Pancreas (tissue), 10 donors: ENCODE measurements around the gene SREBF2. TPM values are rescaled to one million over a fixed set of nuclear protein-coding genes. Genes with fewer than 3 reads are reported as not detected.

Experiments
- ATAC-seq, 4 donors: fragments of 200-7000 bp; cut with Tn5 transposase; one replicate each; pipeline versions ENCODE4 v1.8.0 to v1.9.1; 2020; ENCODE audit warnings: mild to moderate bottlenecking in 4 of 4, moderate library complexity in 4 of 4
- DNase-seq, 6 donors: peaks; one replicate each; pipeline ENCODE4 v3.0.0-alpha.2; 2020
- FAIRE-seq: peaks from 2 replicates; lab custom pipeline; 2012; peaks lifted over from hg19 to GRCh38; lab: Jason Lieb, UNC
- H3K27ac ChIP-seq, 4 donors: fragments of 200-600 bp; sonication (generic); 1 replicate in 3 of 4; 2 replicates in 1 of 4; pipeline versions ENCODE4 v1.5.0 to v1.8.0; 2020
- H3K27me3 ChIP-seq, 4 donors: fragments of 200-600 bp; one replicate each; pipeline ENCODE4 v1.8.0; 2021
- H3K36me3 ChIP-seq, 3 donors: fragments of 200-600 bp; sonication (generic) in 1 of 3; one replicate each; pipeline versions ENCODE4 v1.5.0 to v1.8.0; 2020 to 2021
- H3K4me1 ChIP-seq, 3 donors: fragments of 200-600 bp; one replicate each; pipeline ENCODE4 v1.8.0; 2021
- H3K4me3 ChIP-seq, 4 donors: fragments of 200-600 bp; sonication (generic) in 2 of 4; one replicate each; pipeline versions ENCODE4 v1.5.0 to v1.8.0; 2020 to 2021
- H3K9me3 ChIP-seq, 4 donors: fragments of 200-600 bp; one replicate each; pipeline ENCODE4 v1.8.0; 2021
- WGBS, 2 donors: extraction: QIAGEN DNeasy Blood & Tissue Kit; methylation state at CpG; one replicate each; pipeline ENCODE4 v1.1.7; 2013; 5-methylcytosine and 5-hydroxymethylcytosine counted together
- intact Hi-C, 3 donors: fragments of 100-400 bp; cut with DNase I; formaldehyde crosslinking; loops; one replicate each; pipeline versions ENCODE4 v1.11.1 to v1.14.2; 2022
- polyA plus RNA-seq, 2 donors: library from polyadenylated mRNA; stranded (reverse); fragments of 200-250 nt; gene quantifications; one replicate each; pipeline ENCODE4 v1.2.3, GENCODE V29; 2013
- total RNA-seq, 6 donors: library from RNA; stranded (reverse); fragmentation: NEBNext Ultra II Directional in 4 of 6; extraction: Animal tissue kit (Norgen Biotek cat#: 25700) in 4 of 6; gene quantifications; one replicate each; pipeline versions ENCODE4 v1.2.1 to v1.2.4, GENCODE V29; 2021 to 2023
- TF ChIP-seq, protein P1 (sequence below), 4 donors: fragments of 200-600 bp; sonication (generic) in 3 of 4; IDR thresholded peaks; one replicate each; pipeline versions ENCODE4 v1.5.0 to v1.8.0; 2021; ENCODE audit warnings: antibody characterized with exemption in 4 of 4
- donor health status: healthy with polysubstance abuse.
- donor health status: DM: no; HTN: no; CAD: no; lungs with moderate emphysema.
- donor health status: DM: no; HTN: no; CAD: no.
- donor health status: control.
- donor health status: control.
- donor health status: Bipolar disorder and iron deficiency.
- donor health status: DM: yes; HTN: yes; CAD: no.
- donor health status: DM: no; HTN: no; CAD: no.
- donor health status: DM: no; HTN: no; CAD: no.
- donor health status: DM: yes; HTN: yes; CAD: no.

SREBF2 gene
- total and polyA plus RNA-seq, 8 donors, result 28.2 to 44.8 (median 34.6) TPM

DNA sequence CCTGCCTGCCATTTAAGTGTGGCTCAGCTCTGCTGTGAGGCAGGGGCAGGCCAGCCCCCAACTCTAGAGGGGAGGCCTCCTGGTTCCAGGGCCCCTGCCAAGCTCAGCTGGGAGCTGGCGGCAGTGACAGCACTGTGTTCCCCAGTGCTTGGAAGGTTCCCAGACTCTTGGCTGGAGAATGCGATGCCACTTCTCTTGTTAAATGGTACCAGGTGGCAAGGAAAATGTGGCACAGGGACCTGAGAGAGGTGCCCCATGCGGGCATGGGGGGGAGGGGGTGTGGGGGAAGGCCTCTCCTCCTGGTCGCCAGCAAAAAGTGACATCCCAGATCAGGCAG lies 102.1 kb downstream of the SREBF2 start:
- DNase-seq (peak in 1 of 6 donors; percentile 44), ATAC-seq (no peak), FAIRE-seq (no peak)
- Histone ChIP-seq H3K27me3 (no peaks in the 10 kb centered on the region), H3K4me1 (no peaks in the 10 kb centered on the region), H3K4me3 (no peak overlapping the region), H3K27ac (no peak overlapping the region), H3K36me3 (no peaks in the 10 kb centered on the region), H3K9me3 (no peaks in the 10 kb centered on the region)
- TF ChIP-seq, protein P1, sequence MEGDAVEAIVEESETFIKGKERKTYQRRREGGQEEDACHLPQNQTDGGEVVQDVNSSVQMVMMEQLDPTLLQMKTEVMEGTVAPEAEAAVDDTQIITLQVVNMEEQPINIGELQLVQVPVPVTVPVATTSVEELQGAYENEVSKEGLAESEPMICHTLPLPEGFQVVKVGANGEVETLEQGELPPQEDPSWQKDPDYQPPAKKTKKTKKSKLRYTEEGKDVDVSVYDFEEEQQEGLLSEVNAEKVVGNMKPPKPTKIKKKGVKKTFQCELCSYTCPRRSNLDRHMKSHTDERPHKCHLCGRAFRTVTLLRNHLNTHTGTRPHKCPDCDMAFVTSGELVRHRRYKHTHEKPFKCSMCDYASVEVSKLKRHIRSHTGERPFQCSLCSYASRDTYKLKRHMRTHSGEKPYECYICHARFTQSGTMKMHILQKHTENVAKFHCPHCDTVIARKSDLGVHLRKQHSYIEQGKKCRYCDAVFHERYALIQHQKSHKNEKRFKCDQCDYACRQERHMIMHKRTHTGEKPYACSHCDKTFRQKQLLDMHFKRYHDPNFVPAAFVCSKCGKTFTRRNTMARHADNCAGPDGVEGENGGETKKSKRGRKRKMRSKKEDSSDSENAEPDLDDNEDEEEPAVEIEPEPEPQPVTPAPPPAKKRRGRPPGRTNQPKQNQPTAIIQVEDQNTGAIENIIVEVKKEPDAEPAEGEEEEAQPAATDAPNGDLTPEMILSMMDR (IDR thresholded peaks at IDR 0.05), result no peak
- intact Hi-C loops, result no loop called here
- 92 to 100% methylated on average over 4 of the region's 4 CpGs for WGBS, 2 donors

DNA sequence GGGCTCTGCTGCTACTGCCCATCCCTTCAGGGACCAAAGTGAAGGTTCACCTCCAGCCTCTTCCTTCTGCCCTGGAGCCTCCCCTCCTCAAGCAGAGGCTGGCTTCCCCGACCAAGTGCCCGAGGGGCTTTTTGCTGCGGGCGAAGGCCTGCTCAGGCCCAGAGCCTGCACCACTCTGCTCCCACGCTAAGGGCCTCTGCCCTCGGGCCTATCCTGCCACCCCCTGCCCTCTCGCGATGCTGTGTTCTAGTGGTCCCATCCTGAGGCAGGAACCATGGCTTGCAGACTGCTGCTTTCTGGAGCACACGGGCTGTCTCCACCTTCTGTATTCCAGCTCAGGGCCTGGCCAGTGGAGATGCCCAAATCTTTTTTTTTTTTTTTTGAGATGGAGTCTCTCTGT lies 102.6 kb downstream of the SREBF2 start:
- DNase-seq (no peak), ATAC-seq (no peak), FAIRE-seq (no peak)
- Histone ChIP-seq H3K4me3 (no peak overlapping the region), H3K27me3 (no peaks in the 10 kb centered on the region), H3K9me3 (no peaks in the 10 kb centered on the region), H3K36me3 (no peaks in the 10 kb centered on the region), H3K4me1 (no peaks in the 10 kb centered on the region), H3K27ac (no peak overlapping the region)
- TF ChIP-seq, protein P1 (IDR thresholded peaks at IDR 0.05), result no peak
- WGBS, 2 donors, result 95 to 97% methylated on average over 9 of the region's 9 CpGs
- intact Hi-C loops, result no loop called here

DNA sequence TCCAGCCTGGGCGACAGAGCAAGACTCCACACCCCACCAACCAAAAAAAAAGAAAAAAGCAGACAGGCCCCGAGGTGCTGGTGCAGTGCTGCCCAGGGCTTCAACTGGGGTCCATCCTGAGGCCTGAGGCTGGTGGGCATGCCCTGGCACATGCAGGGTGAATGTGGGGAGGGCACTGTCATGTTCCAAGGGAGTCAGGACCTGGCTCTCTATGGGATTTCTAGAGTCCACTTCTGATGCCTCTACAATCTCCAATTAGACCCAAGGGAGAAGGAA lies 103.9 kb downstream of the SREBF2 start:
- FAIRE-seq (no peak), ATAC-seq (no peak)

DNA sequence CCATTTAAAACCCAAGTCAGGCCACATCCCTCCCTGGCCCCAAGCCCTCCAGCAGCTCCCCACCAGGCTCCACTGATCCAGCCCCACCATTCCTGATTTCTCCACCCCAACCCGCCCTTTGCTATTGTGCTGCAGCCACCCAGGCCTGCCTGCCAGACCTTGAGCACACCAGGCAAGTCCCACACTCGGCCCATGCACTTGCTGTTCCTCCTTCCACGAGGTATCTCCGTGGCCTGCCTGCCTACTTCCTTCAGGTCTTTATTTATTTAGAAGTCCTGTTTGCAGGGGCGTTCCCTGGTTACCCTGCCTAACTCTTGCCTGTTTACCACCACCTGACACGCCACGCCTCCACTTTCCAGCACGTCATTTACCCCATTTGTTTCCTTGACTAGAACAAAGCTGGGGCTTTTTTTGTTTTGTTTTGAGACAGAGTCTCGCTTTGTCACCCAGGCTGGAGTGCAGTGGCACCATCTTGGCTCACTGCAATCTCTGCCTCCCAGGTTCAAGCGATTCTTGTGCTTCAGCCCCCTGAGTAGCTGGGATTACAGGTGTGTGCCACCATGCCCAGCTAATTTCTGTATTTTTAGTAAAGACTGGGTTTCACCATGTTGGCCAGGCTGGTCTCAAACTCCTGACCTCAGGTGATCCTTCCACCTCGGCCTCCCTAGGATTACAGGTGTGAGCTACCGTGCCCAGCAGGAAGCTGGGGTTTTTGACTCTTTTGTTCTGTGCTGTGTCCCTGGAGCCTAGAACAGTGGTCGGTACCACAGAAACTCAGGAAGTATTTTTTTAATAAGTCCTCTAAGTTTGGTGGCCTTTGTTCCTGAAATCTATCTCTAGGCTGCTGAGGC lies 107.3 kb downstream of the SREBF2 start:
- no peak overlapping the region for H3K4me3 ChIP-seq
- TF ChIP-seq, protein P1 (IDR thresholded peaks at IDR 0.05), result no peak
- intact Hi-C loops, result loop anchor here in 2 of 3 donors (5.0 to 10.0 kb wide), 5 partner anchors 113 to 245 kb away; partner anchors contain the start of gene MEI1 (in 2 of the 2)
- peak in 1 of 6 donors; percentile 15 for DNase-seq
- ATAC-seq, result peak in 2 of 4 donors; percentile 13 to 30
- H3K36me3 ChIP-seq, result no peaks in the 10 kb centered on the region
- peak overlapping the region in 2 of 4 donors; percentile 8 to 16 for H3K27ac ChIP-seq
- FAIRE-seq, result no peak
- no peaks in the 10 kb centered on the region for H3K27me3 ChIP-seq
- no peaks in the 10 kb centered on the region for H3K9me3 ChIP-seq
- H3K4me1 ChIP-seq, result no peaks in the 10 kb centered on the region
- WGBS, 2 donors, result 85 to 91% methylated on average over 13 of the region's 13 CpGs

More for the DNA sequence above, 103.9 kb downstream of the SREBF2 start:
- 90 to 99% methylated on average over 1 to 2 of the region's 2 CpGs for WGBS, 2 donors
- no peaks in the 10 kb centered on the region for H3K9me3 ChIP-seq
- no peak for DNase-seq
- intact Hi-C loops, result no loop called here
- no peak overlapping the region for H3K4me3 ChIP-seq
- H3K27me3 ChIP-seq, result no peaks in the 10 kb centered on the region
- no peaks in the 10 kb centered on the region for H3K36me3 ChIP-seq
- H3K4me1 ChIP-seq, result no peaks in the 10 kb centered on the region
- no peak overlapping the region for H3K27ac ChIP-seq
- TF ChIP-seq, protein P1 (IDR thresholded peaks at IDR 0.05), result no peak
